Stimulated activated CD4-positive, alpha-beta T cell treated with anti-CD3 and anti-CD28 coated beads, Interleukin-15, amount 100 ng/mL, for 48 hours (primary cell): ENCODE results near the gene PKP1.

Source experiments
- DNase-seq, 2 donors: peaks; one replicate each; pipeline ENCODE4 v3.0.0-alpha.2; 2020; ENCODE audit warnings: low read depth in 2 of 2

The PKP1 gene

DNA sequence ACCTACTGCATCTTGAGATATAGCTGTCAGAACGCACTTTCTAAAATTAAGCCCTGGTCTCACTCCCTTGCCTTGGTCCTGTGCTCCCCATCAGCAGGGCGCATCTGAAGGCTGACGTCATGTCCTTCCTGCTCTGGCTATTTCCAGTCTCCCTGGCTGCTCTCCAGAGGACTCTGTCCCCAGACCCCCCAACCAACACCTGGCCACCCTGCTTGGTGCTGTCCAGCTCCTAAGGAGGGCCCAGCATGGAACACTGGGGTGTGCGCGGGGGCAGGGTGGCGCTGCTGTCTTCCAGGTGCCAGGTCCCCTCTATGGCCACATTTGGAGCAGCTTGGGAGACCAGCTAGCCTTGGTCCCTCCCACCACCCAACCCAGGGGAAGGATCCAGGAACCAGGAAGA, 85.9 kb downstream of the PKP1 start:
- no peak for DNase-seq

DNA sequence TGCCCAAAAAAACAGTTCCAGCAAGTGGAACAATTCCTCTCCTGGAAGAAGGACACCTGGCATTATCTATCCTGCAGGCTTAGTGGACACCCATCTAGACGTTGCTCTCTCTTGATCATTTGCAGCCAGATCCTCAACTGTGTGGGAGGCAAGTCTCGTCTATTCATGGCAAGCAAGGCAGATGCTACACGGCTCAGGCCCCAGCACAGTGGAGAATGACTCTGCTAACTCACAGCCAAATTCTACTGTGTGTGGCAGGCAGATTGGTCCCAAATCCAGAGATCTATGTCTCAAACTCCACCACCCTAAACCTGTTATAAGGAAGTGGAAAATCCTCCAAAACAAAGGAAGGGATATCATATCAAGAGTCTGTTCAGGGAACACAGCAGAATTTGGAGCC, 87.2 kb downstream of the PKP1 start:
- no peak for DNase-seq

GRCh38 chr1:201371276-201371675, 88.0 kb downstream of the PKP1 start:
- DNase-seq = no peak

- DNase-seq = no peak
These were observed 88.5 kb downstream of the PKP1 start for GRCh38 chr1:201371792-201372191.

GRCh38 chr1:201374364-201374763, 91.1 kb downstream of the PKP1 start:
- DNase-seq = no peak

- no peak for DNase-seq
These were observed 91.9 kb downstream of the PKP1 start for GRCh38 chr1:201375169-201375568.

DNA sequence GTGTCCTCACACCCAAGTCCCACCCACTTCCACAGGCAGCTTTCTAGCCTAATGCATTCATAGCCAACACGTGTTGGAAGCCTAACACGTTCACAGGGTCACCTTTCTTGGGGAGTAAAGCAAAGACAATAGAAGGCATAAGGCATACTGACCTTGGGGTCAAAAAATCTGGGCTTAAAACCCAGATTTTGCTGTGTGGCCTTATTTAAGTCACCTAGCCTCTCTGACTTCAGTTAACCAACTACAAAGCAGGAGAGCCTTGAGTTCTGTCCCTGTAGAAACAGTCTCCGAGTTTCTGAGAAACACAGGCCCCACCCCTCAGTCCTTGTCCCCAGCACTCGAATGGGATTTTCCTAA, 92.8 kb downstream of the PKP1 start:
- no peak for DNase-seq

GRCh38 chr1:201376464-201377374, 93.4 kb downstream of the PKP1 start:
- DNase-seq = no peak

- no peak for DNase-seq
These were observed 94.3 kb downstream of the PKP1 start, which contains the start of gene TNNT2 for GRCh38 chr1:201377611-201378092. TNNT2 (minus strand) TSS chr1:201377680; CDS start chr1:201373254, 4,426 bp downstream.

- no peak for DNase-seq
These were observed 95.5 kb downstream of the PKP1 start for GRCh38 chr1:201378804-201379203.

DNA sequence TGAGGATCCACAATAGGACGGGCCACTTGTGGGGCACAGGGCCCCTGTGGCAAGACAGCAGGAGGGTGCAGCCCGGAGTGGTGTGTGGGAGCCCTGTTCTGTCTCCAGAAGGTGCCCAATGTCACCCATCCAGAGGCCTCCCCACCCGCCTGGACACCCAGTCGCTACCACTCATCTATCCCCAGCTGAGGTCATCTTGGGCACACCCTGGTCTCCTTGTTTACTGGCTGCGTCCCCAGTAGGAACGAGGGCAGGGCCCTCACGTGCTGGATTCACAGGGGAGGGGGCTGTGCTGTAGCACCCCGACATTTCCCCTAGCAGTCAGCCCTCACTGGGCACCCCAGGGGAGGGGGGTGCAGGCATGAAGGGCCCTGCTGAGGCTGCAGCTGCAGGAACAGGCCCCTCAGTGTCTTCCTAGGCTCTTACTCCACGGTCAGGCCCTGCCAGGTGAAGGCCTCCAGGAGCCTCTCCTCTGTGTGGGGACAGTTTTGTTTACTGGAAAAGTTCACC, 96.5 kb downstream of the PKP1 start:
- DNase-seq = no peak

- no peak for DNase-seq
These were observed 97.8 kb downstream of the PKP1 start for GRCh38 chr1:201381130-201381529.
